Progenitor cell of endocrine pancreas (in vitro differentiated cells): ENCODE data around the gene RASAL1. TPM values are rescaled to one million over a fixed set of nuclear protein-coding genes. Genes with fewer than 3 reads are reported as not detected.

Experiments
- DNase-seq: peaks from one replicate; pipeline ENCODE4 v3.0.0; 2021; ENCODE audit warnings: low spot score; ENCODE audit not compliant: unreplicated experiment
- H3K27ac Mint-ChIP-seq: 2 replicates; pipeline ENCODE4 v1.8.0; 2021; ENCODE audit warnings: mild to moderate bottlenecking, moderate library complexity, mixed read lengths
- H3K27me3 Mint-ChIP-seq: 2 replicates; pipeline ENCODE4 v1.8.0; 2021; ENCODE audit warnings: mixed read lengths
- H3K36me3 Mint-ChIP-seq: 2 replicates; pipeline ENCODE4 v1.8.0; 2022; ENCODE audit warnings: mixed read lengths; ENCODE audit not compliant: insufficient read depth
- H3K4me1 Mint-ChIP-seq: 2 replicates; pipeline ENCODE4 v1.8.0; 2021; ENCODE audit warnings: low read depth, mixed read lengths
- H3K4me3 Mint-ChIP-seq: 2 replicates; pipeline ENCODE4 v1.8.0; 2021; ENCODE audit warnings: low read depth, mild to moderate bottlenecking, moderate library complexity, mixed read lengths
- H3K9me3 Mint-ChIP-seq: 2 replicates; pipeline ENCODE4 v1.8.0; 2021; ENCODE audit warnings: low read depth, mixed read lengths
- CTCF ChIP-seq: fragments of 200-600 bp; sonication (generic); IDR thresholded peaks from one replicate; pipeline ENCODE4 v1.5.0; 2021; ENCODE audit warnings: antibody characterized with exemption, mild to moderate bottlenecking; ENCODE audit not compliant: unreplicated experiment
- microRNA-seq: library from miRNA; unstranded; fragments of <30 nt; microRNA quantifications from one replicate; pipeline ENCODE4 v1.1.0, GENCODE V29; 2020; ENCODE audit warnings: borderline number of aligned reads; ENCODE audit not compliant: unreplicated experiment
- total RNA-seq: library from RNA; stranded (reverse); gene quantifications from 2 replicates; pipeline ENCODE4 v1.2.1, GENCODE V29; 2021

RASAL1 gene
- total RNA-seq, 1 donor from 2014 or later, result 0.46 TPM

- no peak for TF ChIP-seq CTCF
- H3K4me3 Mint-ChIP-seq, result no peak overlapping the region
- no peaks in the 10 kb centered on the region for H3K4me1 Mint-ChIP-seq
Observed at GRCh38 chr12:113054948-113055486, 80.5 kb downstream of the RASAL1 start.

DNA sequence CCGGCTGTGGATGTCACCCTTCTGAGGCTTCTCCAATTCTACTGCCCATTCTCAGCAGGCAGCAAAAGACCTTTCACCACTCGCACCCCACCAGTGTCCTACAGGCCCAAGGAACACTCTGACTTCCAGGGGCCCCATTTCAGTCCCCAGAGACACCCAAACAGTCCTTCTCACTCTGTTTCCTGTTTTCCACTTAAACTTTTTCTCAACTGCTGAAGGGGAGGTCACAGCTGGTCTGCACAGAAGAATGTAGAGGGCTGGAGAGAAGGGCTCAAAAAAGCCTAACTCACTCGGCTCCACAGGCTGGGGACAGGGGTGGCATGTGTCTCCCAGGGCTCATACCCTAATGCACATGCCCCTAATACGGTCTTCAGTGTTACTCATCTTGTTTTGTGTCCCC, 83.2 kb downstream of the RASAL1 start:
- Mint-ChIP-seq H3K27ac (no peak overlapping the region), H3K27me3 (peaks cover 79% of the 10 kb centered on the region), H3K36me3 (no peaks in the 10 kb centered on the region)

More at GRCh38 chr12:113054948-113055486, 80.5 kb downstream of the RASAL1 start:
- no peaks in the 10 kb centered on the region for H3K9me3 Mint-ChIP-seq
- no peak for DNase-seq
- peaks cover 69% of the 10 kb centered on the region for H3K27me3 Mint-ChIP-seq
- H3K36me3 Mint-ChIP-seq, result no peaks in the 10 kb centered on the region
- H3K27ac Mint-ChIP-seq, result no peak overlapping the region

DNA sequence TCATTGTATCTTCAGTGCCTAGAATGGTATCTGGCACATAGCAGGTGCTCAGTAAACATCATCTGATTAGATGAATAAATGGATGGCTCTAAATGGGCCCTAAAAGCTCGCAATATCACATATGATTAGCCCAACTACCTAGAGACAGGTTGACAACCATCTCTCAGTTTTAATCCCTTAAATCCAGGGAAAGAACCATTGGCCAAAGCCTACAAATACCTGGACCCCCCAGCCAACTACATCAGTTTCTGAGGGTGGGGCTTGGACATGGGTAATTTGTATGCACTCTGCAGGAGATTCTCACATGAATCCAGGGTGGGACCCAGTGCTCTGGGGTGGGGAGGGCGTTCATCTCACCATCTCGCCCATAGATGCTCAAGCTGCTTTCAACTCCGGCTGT, 83.8 kb downstream of the RASAL1 start:
- Mint-ChIP-seq H3K4me3 (no peak overlapping the region), H3K27ac (no peak overlapping the region), H3K27me3 (peaks cover 80% of the 10 kb centered on the region), H3K4me1 (no peaks in the 10 kb centered on the region), H3K9me3 (no peaks in the 10 kb centered on the region), H3K36me3 (no peaks in the 10 kb centered on the region)
- DNase-seq, result no peak
- TF ChIP-seq CTCF, result no peak

More for the DNA sequence above, 83.2 kb downstream of the RASAL1 start:
- Mint-ChIP-seq H3K4me3 (no peak overlapping the region), H3K4me1 (no peaks in the 10 kb centered on the region), H3K9me3 (no peaks in the 10 kb centered on the region)
- TF ChIP-seq CTCF, result no peak
- DNase-seq, result no peak

DNA sequence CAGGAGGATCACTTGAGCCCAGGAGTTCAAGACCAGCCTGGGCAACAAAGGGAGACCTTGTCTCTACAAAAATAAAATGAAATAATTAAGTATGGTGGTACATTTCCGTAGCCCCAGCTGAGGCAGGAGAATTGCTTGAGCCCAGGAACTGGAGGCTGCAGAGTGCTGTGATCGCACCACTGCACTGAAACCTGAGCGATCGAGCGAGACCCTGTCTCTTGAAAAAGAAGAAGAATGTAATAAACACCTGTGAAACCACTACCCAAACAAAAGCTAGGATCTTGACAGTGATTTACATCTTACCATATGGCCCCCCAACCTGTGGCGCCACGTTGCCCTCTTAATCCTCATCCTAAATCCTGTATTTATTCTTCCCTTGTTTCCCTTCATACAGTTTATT, 84.8 kb downstream of the RASAL1 start:
- Mint-ChIP-seq H3K9me3 (no peaks in the 10 kb centered on the region), H3K36me3 (no peaks in the 10 kb centered on the region), H3K27ac (no peak overlapping the region), H3K27me3 (peaks cover 81% of the 10 kb centered on the region), H3K4me1 (no peaks in the 10 kb centered on the region), H3K4me3 (no peak overlapping the region)
- no peak for DNase-seq
- no peak for TF ChIP-seq CTCF

GRCh38 chr12:113049976-113050742, 85.4 kb downstream of the RASAL1 start:
- Mint-ChIP-seq H3K36me3 (no peaks in the 10 kb centered on the region), H3K27me3 (peaks cover 81% of the 10 kb centered on the region), H3K4me1 (no peaks in the 10 kb centered on the region), H3K4me3 (no peak overlapping the region), H3K27ac (no peak overlapping the region), H3K9me3 (no peaks in the 10 kb centered on the region)
- DNase-seq, result no peak
- TF ChIP-seq CTCF, result peak; percentile 49

Small RNAs within 50 kb of the gene (microRNA-seq; reads per million reads assigned to microRNA genes)
- 1.8 reads per million for gene MIR7106

Other genes with a start within 250 kb of the RASAL1 start
- gene OAS1, start 228.8 kb downstream of the RASAL1 start, total RNA-seq, result 0.38 TPM in 1 of 2 replicates, not detected in the other
- gene OAS3, start 197.3 kb downstream of the RASAL1 start, total RNA-seq, result 1.00 and 1.1 TPM in 2 replicates
- not detected in 2 replicates for gene OAS2, start 157.2 kb downstream of the RASAL1 start, total RNA-seq
- gene DTX1, start 79.0 kb downstream of the RASAL1 start, total RNA-seq, result 1.8 TPM in 2 replicates
- not detected in 2 replicates for gene CFAP73, start 14.0 kb upstream of the RASAL1 start, total RNA-seq
- gene DDX54, start 49.7 kb upstream of the RASAL1 start, total RNA-seq, result 61.5 and 66.1 TPM in 2 replicates
- gene RITA1, start 50.0 kb upstream of the RASAL1 start, total RNA-seq, result 15.6 and 16.2 TPM in 2 replicates
- 32.1 and 34.1 TPM in 2 replicates for gene TPCN1, start 85.7 kb upstream of the RASAL1 start, total RNA-seq
- gene SLC8B1, start 199.3 kb upstream of the RASAL1 start, total RNA-seq, result 9.8 and 11.0 TPM in 2 replicates
- gene PLBD2, start 222.8 kb upstream of the RASAL1 start, total RNA-seq, result 47.7 and 48.0 TPM in 2 replicates